CD4-positive, alpha-beta T cell treated with Interleukin-4 for 1 hour (primary cell): Measurements from ENCODE around the gene KREMEN1.

Source experiments
- DNase-seq, 2 donors: peaks; one replicate each; pipeline ENCODE4 v3.0.0-alpha.2; 2020 to 2022

KREMEN1 gene

DNA sequence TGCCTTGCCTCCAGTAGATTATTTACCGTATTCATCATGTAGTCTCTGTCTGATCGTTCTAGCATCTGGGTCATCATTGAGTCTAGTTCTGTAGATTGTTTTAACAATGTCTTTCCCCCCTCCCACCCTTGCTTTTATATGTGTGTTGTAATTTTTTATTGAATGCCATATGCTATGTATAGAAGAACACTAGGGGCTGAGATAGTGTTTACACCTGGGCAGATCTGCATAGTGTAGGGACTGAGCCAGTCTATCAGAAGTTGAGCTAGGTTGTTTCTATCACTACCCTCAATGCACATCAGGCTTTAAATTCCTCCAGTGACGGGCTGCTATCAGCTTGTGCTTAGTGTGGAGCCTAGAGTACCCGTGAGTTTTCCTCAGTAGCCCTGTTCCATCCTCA, 61.6 kb downstream of the KREMEN1 start:
- no peak for DNase-seq

DNA sequence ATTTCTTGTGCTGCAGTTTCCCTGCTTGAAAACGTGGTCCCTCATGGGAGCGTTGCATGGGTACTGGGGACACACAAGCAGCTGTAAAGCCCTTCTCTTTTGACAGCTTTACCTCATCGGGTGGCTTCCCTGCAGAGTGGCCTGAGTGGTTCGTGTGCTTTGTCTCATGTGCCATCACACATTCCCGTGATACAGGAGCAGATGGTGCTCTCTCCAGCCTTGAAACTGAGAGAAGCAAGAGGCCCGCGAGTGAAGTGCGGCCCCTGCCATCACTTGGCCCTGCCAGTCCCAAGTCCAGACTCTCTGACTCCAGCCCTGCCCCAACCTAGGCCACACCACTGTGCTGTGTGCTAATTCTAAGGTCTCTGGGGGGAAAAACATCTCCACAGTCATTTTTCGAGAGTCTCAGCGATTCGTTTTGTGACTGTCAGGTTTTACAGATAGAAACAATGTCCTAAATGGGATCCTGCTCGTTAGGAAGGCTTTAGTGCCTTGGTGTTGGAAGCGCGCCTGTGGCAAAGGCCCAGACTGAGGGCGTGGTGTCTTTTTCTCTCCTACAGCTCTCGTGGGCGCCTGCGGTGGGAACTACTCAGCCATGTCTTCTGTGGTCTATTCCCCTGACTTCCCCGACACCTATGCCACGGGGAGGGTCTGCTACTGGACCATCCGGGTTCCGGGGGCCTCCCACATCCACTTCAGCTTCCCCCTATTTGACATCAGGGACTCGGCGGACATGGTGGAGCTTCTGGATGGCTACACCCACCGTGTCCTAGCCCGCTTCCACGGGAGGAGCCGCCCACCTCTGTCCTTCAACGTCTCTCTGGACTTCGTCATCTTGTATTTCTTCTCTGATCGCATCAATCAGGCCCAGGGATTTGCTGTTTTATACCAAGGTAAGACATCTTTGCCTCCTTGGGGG, 64.2 kb downstream of the KREMEN1 start:
- no peak for DNase-seq

DNA sequence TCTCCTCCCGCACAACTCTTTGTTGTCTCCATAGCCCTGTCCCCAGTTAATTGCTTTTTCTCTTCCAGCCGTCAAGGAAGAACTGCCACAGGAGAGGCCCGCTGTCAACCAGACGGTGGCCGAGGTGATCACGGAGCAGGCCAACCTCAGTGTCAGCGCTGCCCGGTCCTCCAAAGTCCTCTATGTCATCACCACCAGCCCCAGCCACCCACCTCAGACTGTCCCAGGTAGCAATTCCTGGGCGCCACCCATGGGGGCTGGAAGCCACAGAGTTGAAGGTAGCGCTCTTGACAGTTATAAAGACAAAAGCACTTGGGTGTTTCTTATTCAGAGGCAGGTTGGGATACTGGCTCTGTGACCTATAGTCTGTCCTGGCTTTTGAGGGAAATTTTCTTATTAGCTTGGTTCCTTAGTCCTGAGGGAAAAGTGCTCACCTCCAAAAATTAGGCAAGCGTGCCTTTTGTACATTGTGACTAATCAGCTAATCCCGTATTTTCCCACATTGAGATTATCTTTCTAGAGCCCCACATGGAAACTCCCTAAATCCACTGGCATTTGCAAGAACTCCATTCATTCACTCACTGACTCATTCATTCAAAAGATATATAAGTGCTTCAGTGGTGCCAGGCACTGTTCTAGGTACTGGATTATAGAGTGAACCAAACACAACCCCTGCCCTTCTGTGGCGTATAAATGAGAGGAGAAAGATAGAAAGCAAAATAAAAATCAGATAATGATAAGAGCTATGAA, 65.9 kb downstream of the KREMEN1 start:
- DNase-seq, result no peak

DNA sequence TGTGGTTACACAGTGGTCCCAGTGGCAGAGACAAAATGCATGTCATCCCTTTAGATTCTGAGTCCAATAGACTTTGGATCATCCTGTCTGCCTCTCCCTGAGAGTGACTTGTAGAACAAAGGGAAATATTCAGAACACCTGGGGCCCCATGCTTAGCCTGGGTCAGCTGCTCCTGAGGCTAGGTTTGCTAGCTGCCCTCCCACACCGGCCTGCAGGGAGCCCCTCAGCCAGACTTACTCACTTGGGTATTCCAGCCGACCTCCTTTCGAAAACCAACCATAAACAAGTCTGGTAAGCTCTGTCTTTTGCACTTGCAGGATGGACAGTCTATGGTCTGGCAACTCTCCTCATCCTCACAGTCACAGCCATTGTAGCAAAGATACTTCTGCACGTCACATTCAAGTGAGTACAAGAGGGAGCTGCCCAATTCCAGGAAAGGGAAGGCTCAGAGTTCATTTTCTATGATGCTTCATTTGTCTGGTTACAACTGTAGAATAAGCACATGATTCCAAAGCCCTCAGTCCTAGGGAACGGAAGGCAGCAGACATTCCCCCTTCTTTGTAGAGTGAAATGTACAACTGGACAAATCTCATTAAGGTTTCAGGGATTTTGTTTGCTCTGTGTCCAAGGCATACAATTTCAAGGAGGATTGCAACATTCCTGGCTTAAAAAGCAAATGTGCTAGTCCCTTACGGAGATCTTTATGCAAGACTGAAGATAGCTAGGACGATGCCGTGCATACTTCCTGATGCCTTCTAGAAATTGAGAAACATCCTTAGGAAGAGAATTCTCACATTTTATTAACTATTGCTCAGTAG, 67.3 kb downstream of the KREMEN1 start:
- no peak for DNase-seq

DNA sequence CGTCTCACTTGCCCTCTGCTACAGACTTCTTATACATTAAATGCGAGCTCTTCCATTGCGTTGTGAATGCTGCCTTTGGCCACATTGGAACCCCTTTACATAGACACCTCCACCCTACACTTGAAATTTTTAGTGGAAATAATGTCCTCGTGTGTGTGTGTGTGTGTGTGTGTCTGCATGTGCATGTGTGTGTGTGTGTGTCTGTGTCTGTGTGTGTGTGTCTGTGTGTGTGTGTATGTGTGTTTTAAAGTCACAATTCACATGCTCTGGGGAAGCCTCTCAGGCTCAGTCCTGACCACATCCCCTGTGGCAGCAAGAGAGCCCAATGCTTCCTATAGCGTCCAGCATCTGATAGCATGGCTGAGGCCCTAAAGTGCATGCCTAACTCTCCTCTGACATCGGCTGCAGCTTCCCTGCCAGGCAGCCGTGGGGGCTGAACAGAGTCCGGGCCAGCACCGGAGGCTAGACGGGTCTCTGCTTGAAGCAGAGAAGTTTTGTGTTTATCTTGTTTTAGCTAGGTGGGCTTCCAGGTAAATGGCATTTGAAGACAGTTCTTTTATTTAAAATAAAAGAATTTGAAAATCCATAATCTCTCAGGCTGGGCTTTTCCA, 68.3 kb downstream of the KREMEN1 start:
- DNase-seq, result no peak

DNA sequence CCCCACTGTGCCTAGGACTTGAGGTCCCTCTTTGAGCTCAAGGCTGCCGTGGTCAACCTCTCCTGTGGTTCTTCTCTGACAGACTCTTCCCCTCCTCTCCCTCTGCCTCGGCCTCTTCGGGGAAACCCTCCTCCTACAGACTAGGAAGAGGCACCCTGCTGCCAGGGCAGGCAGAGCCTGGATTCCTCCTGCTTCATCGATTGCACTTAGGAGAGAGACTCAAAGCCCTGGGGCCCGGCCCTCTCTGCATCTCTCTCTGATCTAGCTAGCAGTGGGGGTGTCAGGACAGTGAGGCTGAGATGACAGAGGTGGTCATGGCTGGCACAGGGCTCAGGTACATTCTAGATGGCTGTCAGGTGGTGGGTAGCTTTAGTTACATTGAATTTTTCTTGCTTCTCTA, 69.3 kb downstream of the KREMEN1 start:
- DNase-seq, result no peak

DNA sequence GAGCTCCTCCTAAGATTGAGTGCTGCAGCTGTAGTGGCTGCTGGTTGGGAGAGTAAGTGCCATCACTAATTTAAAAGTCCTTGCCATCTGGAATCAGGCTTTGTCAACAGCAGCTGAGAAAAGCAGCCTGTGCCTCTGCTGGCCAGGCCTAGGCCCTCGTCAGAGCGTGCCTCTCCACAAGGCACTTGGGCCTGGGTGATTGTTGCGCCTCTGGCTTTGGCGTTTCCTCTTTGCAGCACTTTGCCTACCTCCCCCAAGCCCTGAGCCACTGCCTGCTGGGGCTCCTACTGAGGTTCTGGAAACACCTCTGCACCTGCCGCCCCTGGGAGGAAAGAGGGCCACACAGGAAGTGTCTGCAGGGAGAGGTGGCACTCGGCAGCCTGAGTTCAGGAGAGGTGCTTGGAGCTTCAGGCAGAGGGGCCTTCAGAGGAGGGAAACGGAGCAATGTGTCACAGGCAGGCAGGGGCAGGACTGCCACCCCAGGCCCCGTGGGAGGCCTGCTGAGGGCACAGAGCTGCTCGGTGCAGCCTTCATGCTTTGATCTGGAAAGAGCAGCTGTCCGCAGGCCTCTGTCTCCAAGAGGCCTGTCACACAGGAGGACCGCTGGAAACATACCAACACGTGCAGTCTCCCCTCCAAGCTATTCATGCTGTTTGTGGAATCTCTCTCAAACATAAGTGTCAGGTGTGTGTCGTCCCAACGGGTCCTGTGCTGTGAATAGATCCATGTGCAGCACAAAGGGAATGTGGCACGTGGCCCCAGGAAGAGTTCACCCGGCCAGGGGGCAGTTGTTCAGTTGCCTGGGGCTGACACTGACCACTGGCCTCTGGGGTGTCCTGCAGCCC, 71.3 kb downstream of the KREMEN1 start:
- no peak for DNase-seq

DNA sequence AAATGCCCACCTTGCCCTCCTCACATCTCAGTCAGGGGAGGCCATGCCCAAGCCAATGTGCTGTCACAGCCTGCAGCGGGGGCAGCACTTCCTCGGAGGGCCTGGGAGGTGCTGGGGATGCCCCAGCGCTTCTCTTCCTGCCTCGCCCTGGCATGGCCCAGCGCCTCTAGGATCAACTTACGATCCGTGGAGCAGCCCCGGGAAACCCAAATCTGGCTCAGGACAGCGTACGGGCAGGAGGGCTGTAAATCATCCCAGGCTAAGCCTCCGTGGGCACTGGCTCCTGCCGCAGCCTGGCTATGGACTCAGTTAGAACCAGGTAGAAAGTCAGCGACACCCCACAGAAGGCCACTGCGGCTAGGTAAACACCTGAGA, 71.9 kb downstream of the KREMEN1 start:
- no peak for DNase-seq

DNA sequence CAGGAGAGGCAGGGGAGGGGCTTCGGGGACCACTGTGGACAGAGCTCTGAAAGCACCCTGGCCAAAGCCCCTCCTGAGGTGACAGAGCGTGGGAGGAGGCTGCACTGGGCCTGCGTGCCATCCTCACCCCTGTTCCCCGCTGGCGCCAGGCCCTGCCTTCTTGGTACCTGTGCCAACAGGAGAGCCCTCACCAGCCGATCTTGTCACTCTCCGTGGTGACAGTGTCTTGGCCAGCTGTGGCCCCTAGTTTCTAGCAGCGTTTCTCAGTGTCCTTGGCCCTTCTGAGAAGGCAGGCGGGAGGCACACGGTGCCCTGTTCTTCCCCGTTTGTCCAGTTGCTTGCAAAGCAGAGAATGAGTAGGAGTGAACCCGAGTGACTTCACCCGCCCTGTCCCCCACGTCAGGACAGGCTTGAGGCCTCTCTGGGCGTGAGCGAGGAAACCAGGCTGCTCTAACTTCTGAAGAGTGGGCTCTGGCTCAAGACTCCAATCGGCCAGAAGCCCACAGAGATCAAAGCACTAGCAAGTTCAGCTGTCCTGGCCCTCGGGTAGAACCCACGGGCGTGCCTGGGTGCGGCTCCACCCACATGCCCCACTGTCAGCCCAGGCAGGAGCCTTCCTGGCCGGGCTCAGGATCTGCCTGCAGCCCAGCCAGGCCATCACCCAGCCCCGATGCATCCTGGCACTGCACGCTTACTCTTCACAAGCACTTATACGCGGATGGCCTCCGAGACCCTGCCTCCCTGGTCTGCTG, 72.7 kb downstream of the KREMEN1 start:
- no peak for DNase-seq

DNA sequence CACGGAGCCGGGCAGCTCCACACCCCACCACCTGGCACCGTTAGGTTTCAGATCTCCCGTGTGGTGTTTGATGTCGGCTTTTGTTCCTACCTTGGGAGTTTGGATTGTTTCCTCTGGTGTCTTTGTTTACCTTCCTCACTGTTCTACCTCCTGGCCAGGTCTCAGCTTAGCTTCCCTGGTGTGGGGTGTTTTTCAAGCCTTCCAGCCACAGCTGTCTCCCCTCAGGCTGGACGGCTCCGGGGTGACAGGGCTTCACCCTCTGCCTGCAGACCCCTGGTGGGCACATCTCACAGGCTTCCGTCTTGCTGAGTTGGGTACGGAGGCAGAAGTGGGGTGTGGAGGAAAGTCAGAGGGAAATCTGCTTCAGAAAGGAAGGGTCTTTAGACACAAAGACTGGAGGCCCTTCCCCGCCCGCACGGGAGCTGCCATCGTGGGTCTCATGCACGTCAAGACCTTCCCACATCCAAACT, 73.3 kb downstream of the KREMEN1 start:
- no peak for DNase-seq

DNA sequence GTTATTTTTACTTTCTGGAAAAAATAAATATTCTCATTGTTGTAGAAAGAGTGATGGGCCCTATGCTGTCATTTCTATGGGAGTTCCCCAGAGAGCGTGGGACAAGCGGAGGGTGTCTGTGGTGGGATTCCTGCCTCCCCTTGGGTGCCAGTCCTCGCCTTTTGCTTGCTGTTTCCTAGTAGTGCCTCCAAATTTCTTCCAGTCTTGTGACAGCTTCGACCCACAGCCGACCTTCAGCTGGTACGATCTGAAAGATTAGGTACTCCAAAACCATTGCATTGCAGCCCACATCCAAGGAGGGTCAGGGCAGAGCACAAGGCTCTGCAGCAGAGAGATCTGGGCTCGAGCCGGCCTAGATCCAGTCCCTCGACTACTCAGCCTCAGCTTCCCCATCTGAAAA, 73.9 kb downstream of the KREMEN1 start:
- no peak for DNase-seq

DNA sequence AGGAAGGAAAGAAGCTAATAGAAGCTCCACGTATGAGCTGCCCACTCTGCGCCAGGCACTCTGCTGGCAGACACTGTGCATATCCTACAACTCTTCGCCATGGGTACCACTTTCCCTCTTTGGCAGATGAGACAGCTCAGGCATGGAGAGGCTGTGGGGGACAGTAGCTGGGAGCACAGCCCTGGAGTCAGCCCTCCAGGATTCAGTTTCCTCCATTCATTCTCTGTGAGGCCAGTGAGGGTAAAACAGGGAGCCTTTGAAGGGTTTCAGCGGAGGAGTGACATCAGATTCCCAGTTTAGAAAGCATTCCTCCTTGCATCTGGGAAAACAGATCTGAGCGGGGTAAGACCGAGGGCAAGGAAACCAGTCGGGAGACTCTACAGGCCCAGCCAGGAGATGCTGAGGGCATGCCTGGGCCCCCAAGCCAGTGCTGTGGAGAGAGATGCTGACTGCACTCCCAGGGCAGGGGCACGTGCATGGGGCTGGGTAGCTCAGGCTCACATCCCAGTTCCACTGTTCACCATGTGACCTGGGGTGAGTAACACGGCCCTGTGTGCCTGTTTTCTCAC, 74.6 kb downstream of the KREMEN1 start:
- DNase-seq, result no peak

DNA sequence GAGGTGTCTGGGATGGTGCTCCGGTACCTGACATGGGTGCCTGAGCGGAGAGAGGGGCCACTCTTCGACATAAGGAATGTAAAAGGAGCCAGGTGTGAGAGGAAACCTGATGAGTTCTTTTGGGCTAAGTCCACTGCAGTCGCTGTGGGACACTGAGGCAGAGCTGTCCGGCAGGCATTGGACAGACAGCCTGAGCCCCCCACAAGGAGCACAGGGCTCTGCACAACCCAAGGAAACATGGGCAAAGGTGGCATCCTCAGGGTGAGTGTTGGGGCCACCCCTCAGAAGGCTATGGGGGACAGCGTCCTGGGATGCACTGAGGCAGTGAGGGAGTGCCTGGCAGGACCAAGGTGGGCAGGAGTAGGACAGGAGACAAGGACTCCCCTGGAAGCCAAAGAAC, 75.2 kb downstream of the KREMEN1 start:
- no peak for DNase-seq

DNA sequence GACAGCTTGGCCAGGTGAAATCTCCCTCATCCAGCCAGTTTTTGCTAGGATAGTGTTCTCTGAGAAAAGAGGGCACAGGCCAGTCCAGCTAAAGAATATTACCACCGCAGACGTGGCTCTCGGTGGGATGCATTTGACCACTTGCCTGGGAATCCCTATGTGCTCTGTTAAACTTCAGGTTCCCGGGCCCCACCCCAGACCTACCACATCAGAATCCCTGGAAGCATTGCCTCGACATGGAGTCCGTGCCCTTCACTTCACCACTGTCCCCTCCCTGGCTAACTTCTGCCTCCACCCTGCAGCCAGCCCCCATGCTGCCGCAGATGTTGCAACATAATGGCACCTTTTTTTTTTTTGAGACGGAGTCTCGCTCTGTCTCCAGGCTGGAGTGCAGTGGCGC, 76.0 kb downstream of the KREMEN1 start:
- DNase-seq, result no peak

DNA sequence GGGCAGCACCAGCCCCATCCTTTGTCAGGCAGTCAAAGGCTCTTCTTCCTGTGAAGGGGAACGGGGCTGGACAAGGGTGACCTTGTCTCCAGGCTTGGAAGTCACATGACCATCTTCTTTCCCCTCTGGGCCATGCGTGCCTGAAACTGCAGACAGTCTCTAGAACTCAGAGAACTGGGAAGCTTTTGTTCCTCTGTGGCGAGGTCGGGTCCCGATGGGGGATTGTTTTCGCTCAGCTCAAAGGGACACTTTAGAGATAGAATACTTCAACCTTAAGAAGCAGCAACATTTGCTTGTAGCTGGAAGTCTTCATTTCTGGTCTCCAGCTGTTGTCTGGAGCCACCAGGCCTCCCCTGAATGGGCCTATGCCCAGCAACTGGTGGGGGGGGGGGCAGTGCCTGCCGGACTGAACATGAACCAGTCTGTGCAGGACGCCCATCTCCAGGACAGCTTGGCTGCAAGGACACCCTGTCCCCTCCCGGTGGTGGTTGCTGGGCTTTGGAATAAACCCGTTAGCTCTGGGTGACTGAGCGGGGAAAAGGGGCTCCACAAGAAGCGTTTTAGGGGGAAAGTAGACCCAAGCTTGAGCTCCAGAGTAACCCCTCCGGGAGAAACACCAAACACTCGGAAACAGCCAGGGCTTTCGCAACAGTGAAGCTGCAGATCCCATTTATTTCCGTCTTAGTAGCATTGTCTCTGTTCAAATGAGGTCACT, 77.2 kb downstream of the KREMEN1 start:
- no peak for DNase-seq

DNA sequence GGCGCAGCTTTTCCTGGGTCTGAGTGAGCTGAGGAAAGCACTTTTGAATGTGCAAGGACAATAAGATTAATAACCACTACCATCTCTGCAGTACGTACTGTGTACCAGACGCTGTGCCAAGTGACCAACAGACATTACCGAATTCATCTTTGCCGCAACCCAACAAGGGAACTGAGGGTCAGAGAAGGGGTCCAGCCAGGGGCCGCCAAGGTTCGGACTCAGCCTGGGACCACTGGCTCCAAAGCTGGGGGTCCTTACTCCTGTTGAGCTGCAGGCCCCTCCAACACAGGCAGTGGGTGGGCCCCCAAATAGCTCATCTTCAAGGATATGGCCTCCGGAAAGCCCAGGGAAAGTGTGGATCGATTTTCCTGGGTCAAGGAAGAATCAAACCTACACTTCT, 77.9 kb downstream of the KREMEN1 start:
- no peak for DNase-seq

DNA sequence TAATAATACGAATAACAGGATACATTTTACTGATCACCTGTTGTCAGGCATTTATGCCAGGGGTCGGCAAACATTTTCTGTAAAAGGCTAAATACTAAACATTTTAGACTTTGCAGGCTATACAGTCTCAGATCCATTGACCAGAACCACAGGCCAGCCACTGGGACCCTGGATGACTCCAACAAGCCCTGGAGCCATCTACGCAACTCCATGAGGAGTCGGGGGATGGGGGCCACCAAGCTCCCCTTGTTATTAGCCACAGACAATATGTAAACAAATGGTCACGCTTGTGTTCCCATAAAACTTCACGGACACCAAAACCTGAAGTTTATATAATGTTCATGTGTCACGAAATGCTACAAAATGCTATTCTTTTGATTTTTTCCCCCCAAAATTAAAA, 78.5 kb downstream of the KREMEN1 start:
- no peak for DNase-seq

DNA sequence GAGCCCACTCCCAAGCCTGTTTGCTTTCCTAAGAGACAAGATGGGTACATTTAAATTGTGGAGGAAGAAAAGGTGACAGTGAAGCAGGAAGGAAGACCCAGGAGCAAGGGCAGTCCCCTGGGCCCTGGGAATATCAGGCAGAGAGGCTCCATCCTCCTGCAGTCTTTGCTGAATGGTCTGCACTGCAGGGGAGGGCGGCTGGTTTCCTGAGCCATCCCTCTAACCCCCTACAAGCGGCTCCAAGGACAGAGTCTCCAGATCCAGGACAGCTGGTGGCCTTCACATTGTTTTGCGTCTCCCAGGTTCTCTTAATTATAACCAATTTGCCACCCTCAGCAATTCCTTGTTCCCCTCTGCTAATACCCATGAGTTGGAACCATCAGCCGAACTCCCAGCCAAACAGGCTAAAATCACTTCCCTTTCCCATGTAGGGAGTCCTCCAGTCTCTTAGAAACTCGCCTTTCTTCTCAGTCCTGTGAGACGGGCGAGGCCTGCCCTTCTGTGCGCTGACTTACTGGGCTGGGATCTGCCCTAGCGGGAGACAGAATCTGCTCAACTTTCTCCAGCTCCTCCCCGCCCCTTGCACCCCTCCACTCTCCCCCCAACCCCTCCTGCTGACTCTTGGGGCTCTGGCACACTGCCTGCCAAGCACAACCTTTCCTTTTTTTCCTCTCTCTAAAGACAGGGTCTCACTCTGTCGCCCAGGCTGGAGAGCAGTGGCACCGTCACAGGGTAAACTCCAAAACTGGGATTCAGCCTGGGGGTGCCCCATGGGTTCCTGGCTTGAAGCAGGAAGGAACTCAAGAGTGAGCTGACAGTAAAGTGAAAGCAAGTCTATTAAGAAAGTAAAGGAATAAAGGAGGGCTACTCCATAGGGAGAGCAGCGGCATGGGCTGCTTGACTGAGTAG, 79.5 kb downstream of the KREMEN1 start:
- no peak for DNase-seq
